Measurements from ENCODE around the gene MRPS2.

MRPS2 gene

GRCh38 chr9:135504262-135505243, 4.1 kb downstream of the MRPS2 start:
- Histone ChIP-seq H3K36me3 (ENCODE audit: control insufficient read depth in 4 of 4, insufficient read depth in 4 of 4, low read length in 3 of 4) (peaks cover 0 to 41% (median 29%) of the 10 kb centered on the region in 4 experiments), H3K27ac (ENCODE audit: insufficient read depth in 1 of 2, low read depth in 1 of 2, low read length in 2 of 2, poor library complexity in 1 of 2, severe bottlenecking in 2 of 2) (no peak overlapping the region), H3K9me3 (ENCODE audit: control extremely low read depth in 1 of 5, control insufficient read depth in 4 of 5, insufficient read depth in 2 of 5, low read depth in 1 of 5, low read length in 4 of 5) (peaks cover 0 to 6% (median 0%) of the 10 kb centered on the region in 5 experiments), H3K4me3 (ENCODE audit: control insufficient read depth in 1 of 7, extremely low read depth in 1 of 7, insufficient read depth in 4 of 7, low read depth in 2 of 7, low read length in 6 of 7) (no peak overlapping the region), H3K4me1 (ENCODE audit: control extremely low read depth in 1 of 4, control insufficient read depth in 4 of 4, insufficient read depth in 4 of 4, low read length in 3 of 4) (peaks cover 0 to 26% (median 21%) of the 10 kb centered on the region in 4 experiments), H3K27me3 (replicated peaks in 2 of 5; ENCODE audit: control insufficient read depth in 4 of 5, insufficient read depth in 5 of 5, low read length in 4 of 5) (no peaks in the 10 kb centered on the region)
- peak; percentile 61 to 73 (median 72) for DNase-seq
- WGBS (ENCODE audit: insufficient coverage) = 80% methylated on average over 21 of the region's 21 CpGs
- POLR2A ChIA-PET = no interaction called here
- CTCF ChIA-PET = interaction anchor here (0.7 to 1.5 kb wide), 9 partner anchors 9 to 285 kb away, joined by 3 to 6 read pairs (median 4); no protein-coding TSS in a partner anchor

GRCh38 chr9:135505406-135506187, 5.1 kb downstream of the MRPS2 start:
- Histone ChIP-seq H3K9me3 (ENCODE audit: control extremely low read depth in 1 of 5, control insufficient read depth in 4 of 5, insufficient read depth in 2 of 5, low read depth in 1 of 5, low read length in 4 of 5) (peaks cover 0 to 6% (median 0%) of the 10 kb centered on the region in 5 experiments), H3K27ac (ENCODE audit: insufficient read depth in 1 of 2, low read depth in 1 of 2, low read length in 2 of 2, poor library complexity in 1 of 2, severe bottlenecking in 2 of 2) (no peak overlapping the region), H3K27me3 (replicated peaks in 2 of 5; ENCODE audit: control insufficient read depth in 4 of 5, insufficient read depth in 5 of 5, low read length in 4 of 5) (peaks cover 0 to 2% (median 0%) of the 10 kb centered on the region in 5 experiments), H3K4me3 (ENCODE audit: control insufficient read depth in 1 of 7, extremely low read depth in 1 of 7, insufficient read depth in 4 of 7, low read depth in 2 of 7, low read length in 6 of 7) (no peak overlapping the region), H3K4me1 (ENCODE audit: control extremely low read depth in 1 of 4, control insufficient read depth in 4 of 4, insufficient read depth in 4 of 4, low read length in 3 of 4) (peaks cover 0 to 19% (median 13%) of the 10 kb centered on the region in 4 experiments), H3K36me3 (ENCODE audit: control insufficient read depth in 4 of 4, insufficient read depth in 4 of 4, low read length in 3 of 4) (peaks cover 0 to 41% (median 29%) of the 10 kb centered on the region in 4 experiments)
- DNase-seq = no peak
- ChIA-PET POLR2A (no interaction called here), CTCF (interaction anchor here (0.7 to 1.5 kb wide), 6 partner anchors 10 to 286 kb away, joined by 3 to 6 read pairs (median 4); no protein-coding TSS in a partner anchor)
- WGBS (ENCODE audit: insufficient coverage) = 98% methylated on average over 17 of the region's 24 CpGs

- H3K4me3 ChIP-seq (ENCODE audit: control insufficient read depth in 1 of 7, extremely low read depth in 1 of 7, insufficient read depth in 4 of 7, low read depth in 2 of 7, low read length in 6 of 7) = no peak overlapping the region
- peaks cover 0 to 40% (median 29%) of the 10 kb centered on the region in 4 experiments for H3K36me3 ChIP-seq (ENCODE audit: control insufficient read depth in 4 of 4, insufficient read depth in 4 of 4, low read length in 3 of 4)
- H3K4me1 ChIP-seq (ENCODE audit: control extremely low read depth in 1 of 4, control insufficient read depth in 4 of 4, insufficient read depth in 4 of 4, low read length in 3 of 4) = peaks cover 0 to 13% (median 9%) of the 10 kb centered on the region in 4 experiments
- ChIA-PET POLR2A (no interaction called here), CTCF (no interaction called here)
- H3K9me3 ChIP-seq (ENCODE audit: control extremely low read depth in 1 of 5, control insufficient read depth in 4 of 5, insufficient read depth in 2 of 5, low read depth in 1 of 5, low read length in 4 of 5) = peaks cover 0 to 6% (median 0%) of the 10 kb centered on the region in 5 experiments
- peaks cover 0 to 2% (median 0%) of the 10 kb centered on the region in 5 experiments for H3K27me3 ChIP-seq (replicated peaks in 2 of 5; ENCODE audit: control insufficient read depth in 4 of 5, insufficient read depth in 5 of 5, low read length in 4 of 5)
- DNase-seq = no peak
- 91% methylated on average over 12 of the region's 14 CpGs for WGBS (ENCODE audit: insufficient coverage)
- no peak overlapping the region for H3K27ac ChIP-seq (ENCODE audit: insufficient read depth in 1 of 2, low read depth in 1 of 2, low read length in 2 of 2, poor library complexity in 1 of 2, severe bottlenecking in 2 of 2)
Observed at GRCh38 chr9:135506327-135507103, 6.0 kb downstream of the MRPS2 start.

GRCh38 chr9:135507104-135508035, 6.9 kb downstream of the MRPS2 start:
- peaks cover 0 to 7% (median 4%) of the 10 kb centered on the region in 4 experiments for H3K4me1 ChIP-seq (ENCODE audit: control extremely low read depth in 1 of 4, control insufficient read depth in 4 of 4, insufficient read depth in 4 of 4, low read length in 3 of 4)
- H3K9me3 ChIP-seq (ENCODE audit: control extremely low read depth in 1 of 5, control insufficient read depth in 4 of 5, insufficient read depth in 2 of 5, low read depth in 1 of 5, low read length in 4 of 5) = peaks cover 0 to 6% (median 0%) of the 10 kb centered on the region in 5 experiments
- ChIA-PET POLR2A (no interaction called here), CTCF (no interaction called here)
- no peak for DNase-seq
- 95% methylated on average over 18 of the region's 23 CpGs for WGBS (ENCODE audit: insufficient coverage)
- no peak overlapping the region for H3K27ac ChIP-seq (ENCODE audit: insufficient read depth in 1 of 2, low read depth in 1 of 2, low read length in 2 of 2, poor library complexity in 1 of 2, severe bottlenecking in 2 of 2)
- H3K36me3 ChIP-seq (ENCODE audit: control insufficient read depth in 4 of 4, insufficient read depth in 4 of 4, low read length in 3 of 4) = peaks cover 0 to 33% (median 26%) of the 10 kb centered on the region in 4 experiments
- peaks cover 0 to 5% (median 0%) of the 10 kb centered on the region in 5 experiments for H3K27me3 ChIP-seq (replicated peaks in 2 of 5; ENCODE audit: control insufficient read depth in 4 of 5, insufficient read depth in 5 of 5, low read length in 4 of 5)
- no peak overlapping the region for H3K4me3 ChIP-seq (ENCODE audit: control insufficient read depth in 1 of 7, extremely low read depth in 1 of 7, insufficient read depth in 4 of 7, low read depth in 2 of 7, low read length in 6 of 7)

GRCh38 chr9:135508211-135508820, 7.8 kb downstream of the MRPS2 start:
- Histone ChIP-seq H3K4me3 (ENCODE audit: control insufficient read depth in 1 of 7, extremely low read depth in 1 of 7, insufficient read depth in 4 of 7, low read depth in 2 of 7, low read length in 6 of 7) (no peak overlapping the region), H3K4me1 (ENCODE audit: control extremely low read depth in 1 of 4, control insufficient read depth in 4 of 4, insufficient read depth in 4 of 4, low read length in 3 of 4) (peaks cover 0 to 6% (median under 1%) of the 10 kb centered on the region in 4 experiments), H3K27me3 (replicated peaks in 2 of 5; ENCODE audit: control insufficient read depth in 4 of 5, insufficient read depth in 5 of 5, low read length in 4 of 5) (peaks cover 0 to 5% (median 0%) of the 10 kb centered on the region in 5 experiments), H3K36me3 (ENCODE audit: control insufficient read depth in 4 of 4, insufficient read depth in 4 of 4, low read length in 3 of 4) (peaks cover 0 to 23% (median 17%) of the 10 kb centered on the region in 4 experiments), H3K9me3 (ENCODE audit: control extremely low read depth in 1 of 5, control insufficient read depth in 4 of 5, insufficient read depth in 2 of 5, low read depth in 1 of 5, low read length in 4 of 5) (peaks cover 0 to 6% (median 0%) of the 10 kb centered on the region in 5 experiments), H3K27ac (ENCODE audit: insufficient read depth in 1 of 2, low read depth in 1 of 2, low read length in 2 of 2, poor library complexity in 1 of 2, severe bottlenecking in 2 of 2) (no peak overlapping the region)
- DNase-seq = no peak
- ChIA-PET POLR2A (no interaction called here), CTCF (no interaction called here)
- WGBS (ENCODE audit: insufficient coverage) = 97% methylated on average over 8 of the region's 9 CpGs

Data from common myeloid progenitor, CD34-positive (primary cell).